Fibroblast of skin of scalp (primary cell): ENCODE measurements around the gene KCNH2.

Source experiments
- DNase-seq: peaks from one replicate; pipeline ENCODE4 v3.0.0-alpha.2; 2013

The KCNH2 gene

DNA sequence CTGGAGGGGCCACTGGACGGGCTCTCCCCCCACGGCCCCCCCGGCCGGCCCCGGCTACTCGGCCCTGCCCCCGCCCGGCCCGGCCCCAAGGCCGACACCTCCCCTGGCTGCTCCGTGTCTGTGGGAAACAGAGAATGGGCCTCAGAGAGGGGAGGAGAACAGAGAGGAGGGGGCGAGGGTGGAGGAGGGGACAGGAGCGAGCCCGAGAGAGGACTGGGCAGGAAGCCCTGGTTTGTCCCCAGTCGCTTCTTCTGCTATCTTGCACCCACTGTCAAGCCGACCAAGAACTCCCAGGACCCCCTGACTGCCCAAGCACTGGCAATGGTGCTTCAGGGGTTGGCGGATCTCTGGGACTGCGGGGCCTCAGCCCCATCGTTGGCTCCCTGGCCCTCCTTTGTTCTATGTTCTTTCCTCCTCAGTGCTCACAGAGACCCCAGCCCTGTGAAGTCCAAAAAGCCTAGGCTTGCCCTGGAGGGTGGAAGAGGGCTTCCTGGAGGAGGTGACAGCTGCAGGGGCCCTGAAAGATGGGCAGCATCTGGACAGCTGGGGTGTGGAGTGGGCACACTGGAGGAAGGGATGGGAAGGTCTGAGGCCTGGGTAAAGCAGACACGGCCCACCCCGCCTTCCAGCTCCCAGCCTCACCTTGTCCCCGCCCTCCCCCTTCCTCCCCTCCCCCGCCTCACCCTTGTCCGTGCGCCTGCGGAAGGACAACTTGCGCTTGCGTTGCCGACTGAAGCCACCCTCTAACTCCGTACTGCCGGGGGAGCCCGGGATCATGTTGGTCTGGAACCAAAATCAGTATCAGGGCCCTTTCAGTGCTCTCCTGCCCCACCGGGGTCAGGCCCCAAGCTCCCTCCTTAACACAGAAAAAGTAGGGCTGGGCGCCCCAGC is 30.1 kb downstream of the KCNH2 start:
- DNase-seq, result no peak

DNA sequence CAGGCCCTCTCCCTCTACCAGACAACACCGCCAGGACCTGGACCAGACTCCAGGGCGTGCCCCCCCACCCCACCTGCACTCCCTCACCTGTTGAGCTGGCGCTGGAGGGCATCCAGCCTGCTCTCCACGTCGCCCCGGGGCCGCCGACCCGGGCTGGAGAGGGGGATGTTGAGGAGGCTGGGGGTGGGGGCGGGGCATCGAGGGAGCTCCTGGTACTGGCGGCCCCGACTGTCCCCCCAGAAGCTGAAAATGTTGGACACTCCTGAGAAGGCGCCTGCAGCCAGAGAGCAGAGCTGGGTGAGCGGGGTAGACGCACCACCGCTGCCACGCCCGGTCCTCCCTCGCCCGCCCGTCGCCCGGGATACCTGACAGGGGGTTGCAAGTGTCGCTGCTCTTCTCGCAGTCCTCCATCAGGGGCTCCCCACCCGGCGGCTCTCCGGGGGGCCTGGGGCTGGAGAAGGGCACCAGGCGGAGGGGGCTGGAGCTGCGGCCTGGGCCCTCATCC is 30.8 kb downstream of the KCNH2 start:
- DNase-seq, result no peak

DNA sequence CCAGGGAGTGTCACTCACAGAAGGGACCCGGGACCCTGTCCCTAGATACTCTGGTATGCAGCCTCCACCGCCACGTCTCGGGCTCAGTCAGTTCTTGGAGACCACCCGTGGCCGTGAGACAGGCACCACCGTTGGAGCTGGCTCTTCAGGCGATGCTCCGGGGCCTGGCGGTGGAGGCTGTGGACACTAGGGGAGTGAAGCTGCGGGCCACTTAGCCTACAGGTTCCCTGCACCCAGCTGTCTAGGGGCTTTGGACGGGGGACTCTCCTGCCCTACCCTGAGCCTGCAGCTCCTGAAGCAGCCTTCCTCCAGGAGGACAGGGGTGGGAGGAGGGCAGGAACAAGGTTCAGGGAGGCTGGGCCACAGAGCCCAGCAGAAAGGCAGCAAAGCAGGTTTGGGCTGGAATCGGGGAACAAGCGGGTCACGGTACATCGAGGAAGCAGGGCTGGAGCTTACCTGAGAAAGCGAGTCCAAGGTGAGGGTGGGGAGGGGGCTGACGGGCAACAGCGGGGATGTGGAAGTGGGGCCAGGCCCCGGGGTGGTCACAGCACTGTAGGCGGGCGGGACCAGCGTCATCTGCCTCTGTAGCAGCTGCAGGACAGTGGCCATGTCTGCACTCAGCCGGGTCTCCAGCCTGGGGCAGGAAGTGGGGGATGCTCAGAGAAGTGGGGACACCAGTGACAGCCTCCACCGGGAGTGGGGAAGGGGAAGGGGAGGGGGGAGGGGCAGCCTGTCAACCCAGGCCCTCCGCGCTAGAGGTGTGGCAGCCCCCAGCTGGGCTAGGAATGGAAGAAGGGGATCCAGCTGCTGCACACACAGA is 31.5 kb downstream of the KCNH2 start:
- DNase-seq, result no peak

GRCh38 chr7:150945853-150946420 is 32.2 kb downstream of the KCNH2 start:
- no peak for DNase-seq

DNA sequence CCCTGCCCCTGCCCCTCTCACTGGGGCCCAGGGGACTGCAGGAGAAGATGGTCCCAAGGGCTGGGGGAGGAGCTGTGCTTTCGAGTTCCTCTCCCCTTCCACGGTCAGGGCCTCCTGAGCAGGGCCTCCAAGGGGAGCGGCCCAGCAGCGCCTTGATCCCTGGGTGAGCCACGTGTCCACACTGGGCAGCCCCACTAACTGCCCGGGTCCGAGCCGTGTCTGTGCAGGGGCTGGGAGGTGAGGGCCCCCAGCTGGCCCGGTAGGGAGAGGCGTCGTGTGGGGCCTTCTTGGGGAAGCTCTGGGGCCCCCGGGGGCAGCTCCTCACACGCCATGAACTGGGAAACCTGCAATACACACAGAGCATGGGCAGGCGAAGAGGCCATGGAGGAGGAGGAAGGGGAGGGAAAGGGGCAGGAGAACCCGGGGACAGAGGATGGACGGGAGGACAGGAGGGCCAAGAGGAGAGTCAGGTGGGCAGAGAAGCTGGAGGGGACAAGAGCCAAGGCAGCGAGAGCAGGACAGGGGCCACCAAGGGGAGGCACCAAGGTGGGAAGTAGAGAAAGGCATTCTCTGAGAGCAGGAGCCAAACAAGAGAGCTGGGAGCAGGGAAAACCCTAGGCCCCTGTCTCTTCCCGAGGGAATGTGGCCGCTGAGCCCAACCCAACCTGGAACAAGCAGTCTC is 32.8 kb downstream of the KCNH2 start:
- DNase-seq, result no peak

DNA sequence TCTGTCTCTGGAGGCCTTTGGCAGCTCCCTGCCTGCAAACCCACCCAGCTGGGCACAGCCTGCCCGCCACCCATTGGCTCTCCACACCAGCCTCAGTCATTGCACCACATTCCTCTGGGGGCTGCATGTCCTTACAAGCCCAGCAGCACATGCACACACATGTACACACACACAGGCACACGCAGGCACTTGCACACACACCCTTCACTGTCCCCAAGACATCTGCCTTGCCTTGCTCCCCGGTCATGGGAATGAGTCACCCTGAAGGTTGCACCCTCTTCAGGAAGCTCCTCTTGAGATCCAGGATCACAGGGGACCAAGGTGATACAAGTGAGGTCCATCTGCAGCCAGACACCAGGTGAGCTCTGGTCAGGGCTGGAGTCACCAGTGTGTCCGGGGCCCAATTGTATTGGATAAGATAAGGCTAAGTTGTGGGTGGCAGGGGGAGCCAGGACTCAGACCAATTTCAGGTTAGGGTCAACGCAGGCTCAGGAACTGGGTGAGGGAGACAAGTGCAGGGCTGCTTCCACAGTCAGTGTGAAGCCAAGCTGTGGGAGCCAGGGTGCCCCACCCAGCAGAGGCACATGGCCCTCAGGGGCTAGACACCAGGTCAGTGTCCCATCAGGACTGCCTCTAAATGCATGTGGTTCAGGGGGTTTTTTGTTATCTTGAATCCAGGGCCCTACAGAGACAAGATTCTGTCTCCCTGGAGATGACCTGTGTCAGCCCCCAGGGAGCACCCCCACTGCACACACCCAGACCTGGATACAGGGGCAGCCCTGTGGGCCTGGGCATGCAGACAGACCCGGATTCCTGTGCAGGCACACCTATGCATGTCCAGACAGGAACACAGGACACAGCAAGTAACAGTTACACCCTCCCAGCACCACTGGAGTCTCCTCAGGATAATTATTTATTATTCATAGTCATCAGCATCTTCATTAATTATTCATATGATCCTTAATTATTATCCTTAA is 33.8 kb downstream of the KCNH2 start:
- DNase-seq, result no peak

GRCh38 chr7:150943453-150943814 is 34.7 kb downstream of the KCNH2 start:
- no peak for DNase-seq

- DNase-seq, result no peak
Observed at GRCh38 chr7:150942591-150943452, 35.3 kb downstream of the KCNH2 start.

DNA sequence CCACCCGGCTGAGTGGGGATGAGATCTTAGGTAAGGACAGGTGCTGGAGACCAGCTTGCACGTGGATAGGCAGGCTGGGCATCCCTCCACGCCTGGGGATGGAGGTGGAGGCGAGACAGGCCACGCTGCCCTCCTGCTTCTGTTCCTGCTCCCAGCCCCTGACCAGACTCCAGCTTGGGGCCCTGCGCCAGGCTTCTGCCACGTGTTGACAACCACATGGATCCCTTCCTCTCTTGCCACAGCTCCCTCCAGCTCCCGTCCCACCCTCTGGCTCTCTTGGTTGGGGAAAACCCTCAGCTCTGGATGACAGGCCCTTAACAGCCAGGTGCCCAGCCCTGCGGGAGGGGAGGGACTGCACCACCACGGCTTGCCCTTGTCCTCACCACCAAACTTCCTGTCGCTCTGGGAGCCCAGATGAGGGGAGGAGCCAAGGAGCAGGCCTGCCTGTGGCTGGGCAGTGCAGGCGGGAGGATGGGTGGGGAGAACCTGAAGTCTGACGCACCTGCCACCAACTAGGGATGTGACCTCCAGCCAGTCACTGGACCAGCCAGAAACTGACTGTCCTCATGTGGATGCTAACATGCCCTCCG is 36.0 kb downstream of the KCNH2 start:
- no peak for DNase-seq

GRCh38 chr7:150941351-150942000 is 36.6 kb downstream of the KCNH2 start:
- no peak for DNase-seq

DNA sequence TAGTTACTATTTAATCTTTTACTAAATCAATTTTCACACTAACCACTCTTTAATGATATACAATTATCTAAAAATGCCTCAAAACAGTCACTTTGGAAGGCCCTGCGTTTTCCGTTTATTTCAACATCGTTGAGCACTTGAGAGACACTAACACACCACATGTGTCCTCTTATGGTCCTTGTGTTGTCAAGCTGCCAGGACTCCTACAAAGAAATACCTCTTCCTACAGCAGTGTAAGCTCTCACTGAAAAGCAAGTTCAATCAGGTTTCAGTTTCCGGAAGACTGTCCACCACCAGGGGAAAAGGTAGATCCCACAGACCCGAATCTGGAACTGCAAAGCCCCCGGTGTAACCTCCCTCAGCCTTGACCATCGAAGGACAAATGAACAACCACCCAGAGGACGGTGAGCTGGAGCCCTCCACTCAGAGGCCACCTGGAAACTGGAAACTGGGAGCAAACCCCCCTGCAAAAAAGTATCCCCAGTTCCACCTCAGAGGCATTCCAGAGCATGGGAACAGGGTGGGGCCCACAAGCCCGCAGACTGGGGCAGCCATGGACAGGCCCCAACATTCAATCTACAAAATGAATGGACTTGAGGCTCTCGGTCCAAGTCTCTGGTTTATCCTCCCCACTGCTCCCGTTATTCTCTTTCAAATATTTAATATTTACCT is 37.6 kb downstream of the KCNH2 start:
- DNase-seq, result no peak

- DNase-seq, result no peak
Observed at GRCh38 chr7:150939466-150939865, 38.7 kb downstream of the KCNH2 start.

DNA sequence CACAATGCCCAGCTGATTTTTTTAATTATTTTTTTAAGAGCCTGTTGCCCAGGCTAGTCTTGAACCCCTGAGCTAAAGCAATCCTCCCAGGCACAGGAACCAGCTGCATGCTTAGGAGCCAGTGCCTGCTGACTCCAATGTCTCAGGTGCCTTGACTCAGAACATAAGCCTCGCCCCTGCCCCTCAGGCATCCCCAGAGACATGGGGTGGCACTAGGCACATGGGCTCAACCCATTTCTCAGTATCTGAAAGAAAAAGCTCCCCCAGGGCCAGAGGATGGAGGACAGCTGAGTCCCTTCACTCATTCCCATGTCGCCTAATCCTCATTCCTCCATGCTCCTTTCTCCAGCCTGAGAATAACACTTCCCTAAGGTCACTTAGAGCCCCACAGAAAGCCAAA is 39.1 kb downstream of the KCNH2 start:
- DNase-seq, result no peak

DNA sequence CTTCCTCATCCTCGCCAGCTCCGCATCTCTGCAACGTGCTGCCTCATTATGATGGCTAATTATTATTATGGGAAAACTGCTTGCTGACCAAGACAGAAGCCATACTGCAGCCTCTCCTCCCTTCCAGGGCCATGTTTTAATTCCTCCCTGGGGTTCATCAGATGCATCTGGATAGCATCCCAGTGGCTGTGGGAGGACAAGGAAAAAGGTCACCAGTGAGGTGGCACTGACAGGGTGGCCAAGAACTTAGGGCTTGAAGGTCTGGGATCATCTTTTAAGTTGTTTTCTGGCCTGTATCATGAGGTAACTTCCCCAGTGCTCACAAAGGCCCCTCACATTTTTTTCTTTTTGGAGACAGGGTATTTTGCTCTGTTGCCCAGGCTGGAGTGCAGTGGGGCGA is 39.6 kb downstream of the KCNH2 start:
- DNase-seq, result no peak

- no peak for DNase-seq
Observed at GRCh38 chr7:150937848-150938561, 40.1 kb downstream of the KCNH2 start.

GRCh38 chr7:150936018-150936417 is 42.1 kb downstream of the KCNH2 start:
- DNase-seq, result no peak

- no peak for DNase-seq
Observed at GRCh38 chr7:150935149-150935548, 43.0 kb downstream of the KCNH2 start.
